ENCODE measurements around the gene GFI1.

DNA sequence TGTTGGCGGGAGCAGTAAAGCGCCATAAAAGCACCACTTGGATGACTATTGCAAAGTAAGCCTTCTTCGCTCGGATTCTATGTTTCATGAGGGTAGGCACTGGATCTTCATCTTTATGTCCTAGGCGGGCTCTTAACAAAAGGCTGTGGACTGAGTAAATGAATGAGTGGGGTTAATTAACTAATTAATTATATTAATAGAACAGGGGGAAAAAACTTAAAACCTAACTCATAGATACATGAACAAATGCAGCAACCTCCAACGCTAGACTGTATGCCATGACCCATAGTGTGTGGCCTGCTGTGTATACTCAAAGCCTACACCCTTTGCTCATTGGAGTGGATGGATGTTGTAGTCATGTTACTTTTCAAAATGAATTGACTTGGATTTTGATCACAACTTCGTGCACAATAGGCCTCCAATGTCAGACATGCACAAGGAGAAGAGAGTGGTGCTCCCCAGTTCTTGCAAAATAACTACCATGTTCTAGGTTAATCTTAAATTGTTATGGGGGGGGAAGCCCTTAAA is 417 bp upstream of the GFI1 start:
- no peak for TF ChIP-seq EZH2 (IDR thresholded peaks at IDR 0.05; ENCODE audit: borderline replicate concordance, low read depth, low read length, poor library complexity, severe bottlenecking)
- TF ChIP-seq, protein P1, sequence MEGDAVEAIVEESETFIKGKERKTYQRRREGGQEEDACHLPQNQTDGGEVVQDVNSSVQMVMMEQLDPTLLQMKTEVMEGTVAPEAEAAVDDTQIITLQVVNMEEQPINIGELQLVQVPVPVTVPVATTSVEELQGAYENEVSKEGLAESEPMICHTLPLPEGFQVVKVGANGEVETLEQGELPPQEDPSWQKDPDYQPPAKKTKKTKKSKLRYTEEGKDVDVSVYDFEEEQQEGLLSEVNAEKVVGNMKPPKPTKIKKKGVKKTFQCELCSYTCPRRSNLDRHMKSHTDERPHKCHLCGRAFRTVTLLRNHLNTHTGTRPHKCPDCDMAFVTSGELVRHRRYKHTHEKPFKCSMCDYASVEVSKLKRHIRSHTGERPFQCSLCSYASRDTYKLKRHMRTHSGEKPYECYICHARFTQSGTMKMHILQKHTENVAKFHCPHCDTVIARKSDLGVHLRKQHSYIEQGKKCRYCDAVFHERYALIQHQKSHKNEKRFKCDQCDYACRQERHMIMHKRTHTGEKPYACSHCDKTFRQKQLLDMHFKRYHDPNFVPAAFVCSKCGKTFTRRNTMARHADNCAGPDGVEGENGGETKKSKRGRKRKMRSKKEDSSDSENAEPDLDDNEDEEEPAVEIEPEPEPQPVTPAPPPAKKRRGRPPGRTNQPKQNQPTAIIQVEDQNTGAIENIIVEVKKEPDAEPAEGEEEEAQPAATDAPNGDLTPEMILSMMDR (conservative IDR thresholded peaks at IDR 0.05; ENCODE audit: low read depth, low read length): no peak
